SK-MEL-5 (cell line): ENCODE measurements around the gene ABCG2. TPM values are rescaled to one million over a fixed set of nuclear protein-coding genes. Genes with fewer than 3 reads are reported as not detected.

Experiments
- DNase-seq: peaks from one replicate; pipeline ENCODE4 v3.0.0-alpha.2; 2016; ENCODE audit warnings: low read depth, low spot score
- in situ Hi-C: cut with HindIII; loops from 2 replicates; pipeline ENCODE4 v1.10.0; 2016; ENCODE audit warnings: low sequenced_read_pairs, high pct_unique_total_duplicates, low pct_unique_long_range_greater_than_20kb
- small RNA-seq, 2 experiments: library from RNA; depleted of rRNA; stranded (forward); fragments of <200 nt; gene quantifications; one replicate each; pipeline ENCODE3, GENCODE V24; 2014
- total RNA-seq: library from RNA; depleted of rRNA; stranded (reverse); fragments of >200 nt; shearing (Covaris generic); gene quantifications from 2 replicates; pipeline ENCODE4 v1.2.3, GENCODE V29; 2014; rRNA removed

The ABCG2 gene
- total RNA-seq, 1 experiment from 2014 or later: 2.0 TPM

GRCh38 chr4:88054901-88055300 is 103.5 kb downstream of the ABCG2 start:
- DNase-seq: peak; percentile 83
- in situ Hi-C loops: no loop called here

- in situ Hi-C loops: no loop called here
- DNase-seq: no peak
Observed at GRCh38 chr4:88054229-88054628, 104.2 kb downstream of the ABCG2 start.

- no peak for DNase-seq
- in situ Hi-C loops: loop anchor here (25.0 kb wide), 1 partner anchor 467 kb away; the partner anchor contains the start of gene PYURF
Observed at GRCh38 chr4:88045021-88045420, 113.4 kb downstream of the ABCG2 start.

- no peak for DNase-seq
- in situ Hi-C loops: loop anchor here (25.0 kb wide), 1 partner anchor 469 kb away; the partner anchor contains the start of gene PYURF
Observed at GRCh38 chr4:88043586-88044340, 114.7 kb downstream of the ABCG2 start.

- in situ Hi-C loops: loop anchor here (25.0 kb wide), 1 partner anchor 469 kb away; the partner anchor contains the start of gene PYURF
- no peak for DNase-seq
Observed at GRCh38 chr4:88043001-88043400, 115.4 kb downstream of the ABCG2 start.

- in situ Hi-C loops: loop anchor here (25.0 kb wide), 1 partner anchor 471 kb away; the partner anchor contains the start of gene PYURF
- no peak for DNase-seq
Observed at GRCh38 chr4:88041626-88042025, 116.8 kb downstream of the ABCG2 start.

GRCh38 chr4:88040707-88041106 is 117.7 kb downstream of the ABCG2 start:
- in situ Hi-C loops: loop anchor here (25.0 kb wide), 1 partner anchor 472 kb away; the partner anchor contains the start of gene PYURF
- no peak for DNase-seq

Small RNA genes within 50 kb of the gene (small RNA-seq; reads per million reads assigned to genes)
- gene RNU6-818P (0 reads per million in 2 experiments), gene RNU6ATAC31P (0 reads per million in 2 experiments)

Other genes with a start within 250 kb of the ABCG2 start
- 1,280 and 1,422 TPM in 2 replicates for gene SPP1, start 182.9 kb downstream of the ABCG2 start, total RNA-seq
- gene PKD2, start 151.0 kb downstream of the ABCG2 start, total RNA-seq: 31.5 and 33.0 TPM in 2 replicates
- gene PPM1K, start 125.9 kb upstream of the ABCG2 start, total RNA-seq: 3.0 and 4.8 TPM in 2 replicates
- 2.0 and 2.8 TPM in 2 replicates for gene HERC6, start 220.2 kb upstream of the ABCG2 start, total RNA-seq